ENCODE results near the gene LRRC8B. TPM values are rescaled to one million over a fixed set of nuclear protein-coding genes. Genes with fewer than 3 reads are reported as not detected.

Gene LRRC8B
- total and polyA plus RNA-seq, 2 of the 8 experiments (the other 6 are each of a cell fraction or from before 2014, with no cell fraction given): 18.4 to 29.2 TPM

DNA sequence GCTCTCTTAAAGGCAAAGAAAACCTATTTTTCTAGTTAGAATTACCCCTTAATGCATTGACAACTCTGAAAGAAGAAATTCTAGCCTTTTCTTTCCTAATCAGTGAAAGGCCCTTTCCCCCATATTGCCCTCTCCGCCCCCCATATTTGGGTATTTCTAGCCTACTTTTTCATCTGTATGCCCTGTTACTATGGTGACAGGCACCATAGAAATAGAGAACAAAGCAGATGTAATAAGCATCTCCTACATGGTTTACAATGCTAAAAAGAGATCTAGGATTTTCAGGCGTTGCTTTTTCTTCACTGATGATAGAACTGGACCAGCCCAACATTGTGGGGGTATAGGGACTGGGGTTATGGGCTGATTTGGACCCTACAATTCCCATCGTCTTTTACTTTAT lies 14.5 kb downstream of the LRRC8B start:
- H3K9me3 ChIP-seq (ENCODE audit: insufficient read depth in 2 of 2, low read depth in 1 of 2, low read length in 1 of 2): no peaks in the 10 kb centered on the region
- no peak overlapping the region for H4K5ac ChIP-seq (ENCODE audit: insufficient read length, low read depth, low read length)
- no peak overlapping the region for H2BK120ac ChIP-seq (replicated peaks; ENCODE audit: low read depth, low read length)
- no peak overlapping the region for H2AFZ ChIP-seq (ENCODE audit: low read length)
- H3K79me1 ChIP-seq (ENCODE audit: low read depth, low read length): peaks cover 3% of the 10 kb centered on the region; the same call in 1 of the 2 replicates
- ChIA-PET CTCF (ENCODE audit: partially characterized antibody) (interaction anchor here (2.5 kb wide), 1 partner anchor 11 kb away, joined by 13 read pairs; no protein-coding TSS in a partner anchor), POLR2A (ENCODE audit: partially characterized antibody) (no interaction called here)
- H3K27ac ChIP-seq (ENCODE audit: low read depth, low read length): no peak overlapping the region
- H3K18ac ChIP-seq (ENCODE audit: extremely low read depth, low read length): no peak overlapping the region
- H3K27me3 ChIP-seq (replicated peaks in 1 of 4; ENCODE audit: control insufficient read depth in 3 of 4, extremely low read depth in 1 of 4, insufficient read depth in 3 of 4, low read length in 3 of 4): no peaks in the 10 kb centered on the region
- H3K4me3 ChIP-seq (ENCODE audit: extremely low read depth in 1 of 4, insufficient read depth in 2 of 4, low read depth in 3 of 4, low read length in 4 of 4): no peak overlapping the region
- H2BK20ac ChIP-seq (ENCODE audit: low read length): no peak overlapping the region
- TF ChIP-seq POU5F1 (IDR thresholded peaks at IDR 0.05; ENCODE audit: low read depth, low read length): no peak
- TF ChIP-seq, protein P1, sequence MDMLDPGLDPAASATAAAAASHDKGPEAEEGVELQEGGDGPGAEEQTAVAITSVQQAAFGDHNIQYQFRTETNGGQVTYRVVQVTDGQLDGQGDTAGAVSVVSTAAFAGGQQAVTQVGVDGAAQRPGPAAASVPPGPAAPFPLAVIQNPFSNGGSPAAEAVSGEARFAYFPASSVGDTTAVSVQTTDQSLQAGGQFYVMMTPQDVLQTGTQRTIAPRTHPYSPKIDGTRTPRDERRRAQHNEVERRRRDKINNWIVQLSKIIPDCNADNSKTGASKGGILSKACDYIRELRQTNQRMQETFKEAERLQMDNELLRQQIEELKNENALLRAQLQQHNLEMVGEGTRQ (IDR thresholded peaks at IDR 0.05; ENCODE audit: low read length): no peak
- TF ChIP-seq MAFK (IDR thresholded peaks at IDR 0.05; ENCODE audit: low read depth, low read length): no peak
- TF ChIP-seq, protein P2, sequence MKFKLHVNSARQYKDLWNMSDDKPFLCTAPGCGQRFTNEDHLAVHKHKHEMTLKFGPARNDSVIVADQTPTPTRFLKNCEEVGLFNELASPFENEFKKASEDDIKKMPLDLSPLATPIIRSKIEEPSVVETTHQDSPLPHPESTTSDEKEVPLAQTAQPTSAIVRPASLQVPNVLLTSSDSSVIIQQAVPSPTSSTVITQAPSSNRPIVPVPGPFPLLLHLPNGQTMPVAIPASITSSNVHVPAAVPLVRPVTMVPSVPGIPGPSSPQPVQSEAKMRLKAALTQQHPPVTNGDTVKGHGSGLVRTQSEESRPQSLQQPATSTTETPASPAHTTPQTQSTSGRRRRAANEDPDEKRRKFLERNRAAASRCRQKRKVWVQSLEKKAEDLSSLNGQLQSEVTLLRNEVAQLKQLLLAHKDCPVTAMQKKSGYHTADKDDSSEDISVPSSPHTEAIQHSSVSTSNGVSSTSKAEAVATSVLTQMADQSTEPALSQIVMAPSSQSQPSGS (IDR thresholded peaks at IDR 0.05; ENCODE audit: low read length): no peak
- TF ChIP-seq, protein P3, sequence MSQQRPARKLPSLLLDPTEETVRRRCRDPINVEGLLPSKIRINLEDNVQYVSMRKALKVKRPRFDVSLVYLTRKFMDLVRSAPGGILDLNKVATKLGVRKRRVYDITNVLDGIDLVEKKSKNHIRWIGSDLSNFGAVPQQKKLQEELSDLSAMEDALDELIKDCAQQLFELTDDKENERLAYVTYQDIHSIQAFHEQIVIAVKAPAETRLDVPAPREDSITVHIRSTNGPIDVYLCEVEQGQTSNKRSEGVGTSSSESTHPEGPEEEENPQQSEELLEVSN (IDR thresholded peaks at IDR 0.05): no peak
- no peak for TF ChIP-seq RXRA (IDR thresholded peaks at IDR 0.05; ENCODE audit: insufficient read depth, low read depth, low read length)
- no peak for TF ChIP-seq SRF (IDR thresholded peaks at IDR 0.05; ENCODE audit: low read depth, low read length)
- no peak overlapping the region for H2BK5ac ChIP-seq (ENCODE audit: low read depth, low read length)
- 85% methylated on average over 3 of the region's 3 CpGs; no CpG with 5 or more reads in 1 of the 2 experiments for WGBS, 2 experiments (ENCODE audit: extremely low coverage in 1 of 2, insufficient coverage in 1 of 2, insufficient read length in 1 of 2, insufficient replicate concordance in 2 of 2, low coverage in 1 of 2, low lambda C conversion rate in 2 of 2, missing lambda C conversion rate in 1 of 2)
- no peak overlapping the region for H3K56ac ChIP-seq (replicated peaks; ENCODE audit: insufficient read length, low read depth, low read length)
- H3K14ac ChIP-seq (ENCODE audit: insufficient read length): no peak overlapping the region
- DNase-seq (ENCODE audit: low read depth in 1 of 2, low spot score in 2 of 2) (no peak), FAIRE-seq (no peak)
- H3K79me2 ChIP-seq (ENCODE audit: control insufficient read depth in 1 of 2, insufficient read depth in 2 of 2, low read length in 2 of 2): peaks cover 0 to 84% of the 10 kb centered on the region in 2 experiments; a peak in 2 of 4 replicates
- no peak overlapping the region for H4K91ac ChIP-seq (replicated peaks; ENCODE audit: insufficient read length, low read length)
- H3K4me1 ChIP-seq (replicated peaks in 1 of 4; ENCODE audit: control insufficient read depth in 3 of 4, insufficient read depth in 4 of 4, low read length in 3 of 4): no peaks in the 10 kb centered on the region
- no peak overlapping the region for H3K23ac ChIP-seq (ENCODE audit: insufficient read length)
- no peak overlapping the region for H2BK12ac ChIP-seq (ENCODE audit: low read depth, low read length)
- H3K4me2 ChIP-seq (ENCODE audit: insufficient read depth in 1 of 2, low read depth in 2 of 2, low read length in 2 of 2): no peak overlapping the region
- H3K36me3 ChIP-seq (ENCODE audit: control insufficient read depth in 2 of 4, insufficient read depth in 4 of 4, low read length in 3 of 4): no peaks in the 10 kb centered on the region
- H4K8ac ChIP-seq (ENCODE audit: extremely low read depth, insufficient read depth, low read length): no peak overlapping the region
- peaks cover 1 to 3% of the 10 kb centered on the region in 2 experiments for H4K20me1 ChIP-seq (replicated peaks in 1 of 2; ENCODE audit: control insufficient read depth in 1 of 2, insufficient read depth in 2 of 2, low read length in 2 of 2)
- no peaks in the 10 kb centered on the region for H3K23me2 ChIP-seq (ENCODE audit: low read depth, low read length)
- no peak overlapping the region for H2AK5ac ChIP-seq (ENCODE audit: low read depth, low read length)
- H3K4ac ChIP-seq (replicated peaks; ENCODE audit: insufficient read length, low read depth, low read length): no peak overlapping the region
- H3K9ac ChIP-seq (replicated peaks in 1 of 4; ENCODE audit: extremely low read depth in 1 of 4, low read depth in 3 of 4, low read length in 3 of 4): no peak overlapping the region
- no peak overlapping the region for H2BK15ac ChIP-seq (ENCODE audit: low read length)

Measured in H1 (cell line).